CD14-positive monocyte (primary cell): Measurements from ENCODE around the gene IL15RA. TPM values are rescaled to one million over a fixed set of nuclear protein-coding genes. Genes with fewer than 3 reads are reported as not detected.

ENCODE experiments used
- DNase-seq, 3 donors: peaks; one replicate each; pipeline ENCODE4 v3.0.0-alpha.2; 2011 to 2022
- H2AFZ ChIP-seq: 2 replicates; pipeline ENCODE4 v1.6.0; 2012; ENCODE audit warnings: mild to moderate bottlenecking, low read depth, low read length, inconsistent platforms; ENCODE audit not compliant: insufficient read depth, poor library complexity, severe bottlenecking
- H3K27ac ChIP-seq, 2 donors: 1 replicate in 1 of 2; 2 replicates in 1 of 2; pipeline ENCODE4 v1.5.1; 2012 to 2013; ENCODE audit warnings: low read length in 2 of 2, control low read depth in 1 of 2, inconsistent platforms in 1 of 2, low read depth in 1 of 2, mild to moderate bottlenecking in 1 of 2
- H3K27me3 ChIP-seq, 2 donors: one replicate each; pipeline versions ENCODE4 v1.6.0 to v1.6.1; 2011 to 2013; ENCODE audit warnings: low read length in 2 of 2; ENCODE audit not compliant: control insufficient read depth in 2 of 2, insufficient read depth in 2 of 2
- H3K36me3 ChIP-seq, 2 donors: replicated peaks in 1 of 2; 1 replicate in 1 of 2; 2 replicates in 1 of 2; pipeline versions ENCODE4 v1.5.1 to v1.6.1; 2012 to 2013; ENCODE audit warnings: low read length in 2 of 2, control low read depth in 1 of 2, inconsistent platforms in 1 of 2, mild to moderate bottlenecking in 1 of 2; ENCODE audit not compliant: insufficient read depth in 2 of 2, control insufficient read depth in 1 of 2
- H3K4me1 ChIP-seq, 2 donors: 1 replicate in 1 of 2; 2 replicates in 1 of 2; pipeline versions ENCODE4 v1.5.1 to v1.6.1; 2012 to 2013; ENCODE audit warnings: low read length in 2 of 2, control low read depth in 1 of 2, inconsistent platforms in 1 of 2, mild to moderate bottlenecking in 1 of 2, moderate library complexity in 1 of 2; ENCODE audit not compliant: insufficient read depth in 2 of 2, control insufficient read depth in 1 of 2
- H3K4me2 ChIP-seq: replicated peaks from 2 replicates; pipeline ENCODE3; 2012; ENCODE audit warnings: low read length, moderate library complexity, mild to moderate bottlenecking; ENCODE audit not compliant: poor library complexity, severe bottlenecking; ENCODE audit errors: extremely low read depth
- H3K4me3 ChIP-seq, 3 experiments: fragments of 200-600 bp in 1 of 3; sonication (generic) in 1 of 3; replicated peaks in 1 of 3; 1 replicate in 2 of 3; 2 replicates in 1 of 3; pipeline ENCODE4 v1.5.1; 2011 to 2013; ENCODE audit warnings: low read length in 3 of 3, mild to moderate bottlenecking in 3 of 3, control low read depth in 2 of 3, low read depth in 2 of 3, inconsistent platforms in 1 of 3, moderate library complexity in 1 of 3
- H3K79me2 ChIP-seq: 2 replicates; pipeline ENCODE4 v1.6.0; 2012; ENCODE audit warnings: mild to moderate bottlenecking, control low read depth, inconsistent platforms, low read length, moderate library complexity; ENCODE audit not compliant: insufficient read depth
- H3K9ac ChIP-seq: 2 replicates; pipeline ENCODE4 v1.6.0; 2017; ENCODE audit warnings: low read length, mild to moderate bottlenecking; ENCODE audit not compliant: insufficient read depth, poor library complexity, severe bottlenecking
- H3K9me3 ChIP-seq, 2 donors: replicated peaks in 1 of 2; 1 replicate in 1 of 2; 2 replicates in 1 of 2; pipeline versions ENCODE4 v1.5.1 to v1.6.1; 2012 to 2013; ENCODE audit warnings: low read length in 2 of 2, control low read depth in 1 of 2; ENCODE audit not compliant: control insufficient read depth in 1 of 2, insufficient read depth in 1 of 2
- H4K20me1 ChIP-seq: 2 replicates; pipeline ENCODE4 v1.6.0; 2012; ENCODE audit warnings: mild to moderate bottlenecking, low read length, control low read depth, moderate library complexity; ENCODE audit not compliant: insufficient read depth
- H3K27ac Mint-ChIP-seq, 7 donors: one replicate each; pipeline ENCODE4 v1.8.0; 2020; ENCODE audit warnings: mild to moderate bottlenecking in 7 of 7, mixed read lengths in 7 of 7, moderate library complexity in 6 of 7, inconsistent platforms in 2 of 7
- H3K27me3 Mint-ChIP-seq, 3 donors: one replicate each; pipeline ENCODE4 v1.8.0; 2021 to 2022; ENCODE audit warnings: low read depth in 3 of 3, mild to moderate bottlenecking in 3 of 3, mixed read lengths in 3 of 3, moderate library complexity in 3 of 3, inconsistent platforms in 1 of 3
- H3K36me3 Mint-ChIP-seq, 2 donors: one replicate each; pipeline ENCODE4 v1.8.0; 2020; ENCODE audit warnings: mixed read lengths in 2 of 2, inconsistent platforms in 1 of 2, mild to moderate bottlenecking in 1 of 2
- H3K4me1 Mint-ChIP-seq: one replicate; pipeline ENCODE4 v1.8.0; 2020; ENCODE audit warnings: mild to moderate bottlenecking, mixed read lengths
- H3K4me3 Mint-ChIP-seq, 2 donors: one replicate each; pipeline ENCODE4 v1.8.0; 2020; ENCODE audit warnings: mild to moderate bottlenecking in 2 of 2, mixed read lengths in 2 of 2, moderate library complexity in 1 of 2
- H3K9me3 Mint-ChIP-seq, 7 donors: one replicate each; pipeline ENCODE4 v1.8.0; 2020 to 2022; ENCODE audit warnings: mixed read lengths in 7 of 7, mild to moderate bottlenecking in 6 of 7, moderate library complexity in 6 of 7, inconsistent platforms in 2 of 7
- WGBS: methylation state at CpG from one replicate; pipeline ENCODE4 v1.1.5; 2013; ENCODE audit warnings: missing lambda C conversion rate; ENCODE audit not compliant: insufficient coverage; 5-methylcytosine and 5-hydroxymethylcytosine counted together
- intact Hi-C, 2 donors: fragments of 100-400 bp; cut with micrococcal nuclease; formaldehyde crosslinking; loops; one replicate each; pipeline versions ENCODE4 v1.15.0 to v1.15.1; 2023
- polyA plus RNA-seq, 3 donors: library from polyadenylated mRNA; depleted of rRNA in 1 of 3; unstranded in 2 of 3; stranded (reverse) in 1 of 3; fragments of 300-500 nt in 2 of 3; fragments of >200 nt in 1 of 3; fragmentation: Illumina TruSeq in 2 of 3; gene quantifications; 1 replicate in 2 of 3; 2 replicates in 1 of 3; pipeline ENCODE4 v1.2.3, GENCODE V29; 2012 to 2021
- TF ChIP-seq, protein P1 (sequence below): fragments of 200-600 bp; IDR thresholded peaks from one replicate; pipeline ENCODE4 v1.8.0; 2022; ENCODE audit warnings: antibody characterized with exemption, mild to moderate bottlenecking

Gene IL15RA
- polyA plus RNA-seq, 3 donors, result 12.4 to 23.1 (median 12.6) TPM

DNA sequence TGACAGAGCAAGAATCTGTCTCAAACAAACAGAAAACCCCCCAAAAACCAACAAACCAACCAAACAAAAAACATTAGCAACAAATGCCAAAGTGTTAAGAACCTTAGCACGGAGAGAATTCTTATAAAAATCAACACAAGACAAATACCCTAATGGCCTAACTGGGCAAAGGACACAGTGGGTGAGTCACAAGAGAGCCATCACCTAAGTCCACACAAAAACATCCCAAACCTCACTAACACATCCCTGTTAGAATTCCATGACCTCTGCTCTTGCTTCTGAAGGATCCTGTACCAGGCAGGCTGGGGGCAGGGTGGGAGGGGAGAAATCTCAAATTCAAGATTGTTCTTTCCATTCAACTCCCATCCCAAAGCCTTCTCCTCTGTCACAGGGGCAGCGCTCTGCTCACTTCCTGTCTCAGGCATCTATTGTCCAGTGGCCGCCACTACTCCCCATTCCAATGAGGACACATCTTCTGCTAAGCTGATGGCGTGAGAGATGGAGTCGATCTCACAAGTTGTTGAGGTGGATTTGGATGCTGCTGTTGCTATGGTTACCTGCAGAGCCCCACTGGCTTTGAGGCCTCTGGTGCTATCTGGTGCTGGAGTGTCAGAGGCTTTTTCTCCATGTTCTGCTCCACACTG is 9.2 kb downstream of the IL15RA start:
- no peak overlapping the region for H3K27ac Mint-ChIP-seq
- no peaks in the 10 kb centered on the region for H3K9me3 Mint-ChIP-seq
- peaks cover 16 to 50% of the 10 kb centered on the region in 2 donors for H3K36me3 ChIP-seq
- no peak overlapping the region for H3K4me3 Mint-ChIP-seq
- H3K4me2 ChIP-seq, result no peak overlapping the region
- no peaks in the 10 kb centered on the region for H3K9me3 ChIP-seq
- no peaks in the 10 kb centered on the region for H3K27me3 ChIP-seq
- peaks cover 43 to 45% of the 10 kb centered on the region in 2 donors for H3K36me3 Mint-ChIP-seq
- peaks cover 56% of the 10 kb centered on the region for H4K20me1 ChIP-seq
- TF ChIP-seq, protein P1, sequence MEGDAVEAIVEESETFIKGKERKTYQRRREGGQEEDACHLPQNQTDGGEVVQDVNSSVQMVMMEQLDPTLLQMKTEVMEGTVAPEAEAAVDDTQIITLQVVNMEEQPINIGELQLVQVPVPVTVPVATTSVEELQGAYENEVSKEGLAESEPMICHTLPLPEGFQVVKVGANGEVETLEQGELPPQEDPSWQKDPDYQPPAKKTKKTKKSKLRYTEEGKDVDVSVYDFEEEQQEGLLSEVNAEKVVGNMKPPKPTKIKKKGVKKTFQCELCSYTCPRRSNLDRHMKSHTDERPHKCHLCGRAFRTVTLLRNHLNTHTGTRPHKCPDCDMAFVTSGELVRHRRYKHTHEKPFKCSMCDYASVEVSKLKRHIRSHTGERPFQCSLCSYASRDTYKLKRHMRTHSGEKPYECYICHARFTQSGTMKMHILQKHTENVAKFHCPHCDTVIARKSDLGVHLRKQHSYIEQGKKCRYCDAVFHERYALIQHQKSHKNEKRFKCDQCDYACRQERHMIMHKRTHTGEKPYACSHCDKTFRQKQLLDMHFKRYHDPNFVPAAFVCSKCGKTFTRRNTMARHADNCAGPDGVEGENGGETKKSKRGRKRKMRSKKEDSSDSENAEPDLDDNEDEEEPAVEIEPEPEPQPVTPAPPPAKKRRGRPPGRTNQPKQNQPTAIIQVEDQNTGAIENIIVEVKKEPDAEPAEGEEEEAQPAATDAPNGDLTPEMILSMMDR, result no peak
- peaks cover 11 to 15% of the 10 kb centered on the region in 2 donors for H3K4me1 ChIP-seq
- no peaks in the 10 kb centered on the region for H3K27me3 Mint-ChIP-seq
- H3K9ac ChIP-seq, result no peak overlapping the region
- no peak overlapping the region for H2AFZ ChIP-seq
- intact Hi-C loops, result no loop called here
- no peak overlapping the region for H3K27ac ChIP-seq
- no peak for DNase-seq
- H3K4me3 ChIP-seq, result no peak overlapping the region
- H3K4me1 Mint-ChIP-seq, result peaks cover 23% of the 10 kb centered on the region
- peaks cover 35% of the 10 kb centered on the region for H3K79me2 ChIP-seq
- WGBS, result 100% methylated on average over 1 of the region's 5 CpGs

DNA sequence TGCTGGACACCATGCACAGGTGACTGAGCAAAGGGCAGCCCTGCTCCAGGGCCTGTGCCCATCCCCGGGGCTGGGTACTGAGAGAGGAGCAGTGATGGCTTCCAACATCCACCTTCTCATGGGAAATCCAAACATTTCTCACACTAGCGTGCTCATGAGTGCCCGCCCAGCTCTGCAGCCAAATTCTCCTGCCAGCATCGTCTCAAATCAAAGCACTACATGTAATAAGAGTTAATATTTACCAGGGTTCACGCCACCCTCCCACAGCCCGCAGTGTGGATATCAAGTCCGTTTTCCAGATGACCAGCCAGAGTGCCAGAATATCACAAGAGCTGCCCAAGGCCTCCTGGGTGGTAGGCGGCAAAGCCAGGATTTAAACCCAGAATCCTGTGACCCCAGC is 12.1 kb downstream of the IL15RA start:
- no peak for DNase-seq
- TF ChIP-seq, protein P1, result no peak
- no peak overlapping the region for H3K4me3 ChIP-seq
- Mint-ChIP-seq H3K27ac (peak overlapping the region in 1 of 7 donors; percentile 8), H3K9me3 (no peaks in the 10 kb centered on the region), H3K4me1 (peaks cover 2% of the 10 kb centered on the region), H3K4me3 (no peak overlapping the region), H3K27me3 (peaks cover 0 to 2% (median 0%) of the 10 kb centered on the region in 3 donors), H3K36me3 (peaks cover 63 to 68% of the 10 kb centered on the region in 2 donors)
- H3K4me2 ChIP-seq, result no peak overlapping the region
- H3K27me3 ChIP-seq, result no peaks in the 10 kb centered on the region
- no peak overlapping the region for H3K9ac ChIP-seq
- H3K9me3 ChIP-seq, result no peaks in the 10 kb centered on the region
- WGBS, result 97% methylated on average over 5 of the region's 8 CpGs
- no peak overlapping the region for H3K27ac ChIP-seq
- H4K20me1 ChIP-seq, result peaks cover 46% of the 10 kb centered on the region
- H3K79me2 ChIP-seq, result peaks cover 20% of the 10 kb centered on the region
- H3K36me3 ChIP-seq, result peaks cover 31 to 75% of the 10 kb centered on the region in 2 donors
- no peaks in the 10 kb centered on the region for H3K4me1 ChIP-seq
- no peak overlapping the region for H2AFZ ChIP-seq
- intact Hi-C loops, result no loop called here
